ENCODE measurements around the gene MED23.

Gene MED23

GRCh38 chr6:131638013-131638412 is 10.0 kb upstream of the MED23 start:
- no peak for DNase-seq

- no peak for DNase-seq
Measured at GRCh38 chr6:131636880-131637792, 9.1 kb upstream of the MED23 start, which contains the start of gene ENPP3. ENPP3 (plus strand) TSS chr6:131637302; CDS start chr6:131637385, 83 bp downstream.

- no peak for DNase-seq
Measured at GRCh38 chr6:131635384-131636340, 7.6 kb upstream of the MED23 start.

GRCh38 chr6:131631625-131632289 is 3.7 kb upstream of the MED23 start:
- DNase-seq, result no peak

- DNase-seq, result no peak
Measured at GRCh38 chr6:131629651-131630050, 1.6 kb upstream of the MED23 start.

GRCh38 chr6:131628726-131629125 is 684 bp upstream of the MED23 start:
- DNase-seq, result no peak

- no peak for DNase-seq
Measured at GRCh38 chr6:131615275-131615674, 12.8 kb downstream of the MED23 start.

GRCh38 chr6:131613296-131613925 is 14.6 kb downstream of the MED23 start:
- DNase-seq, result no peak

- DNase-seq, result no peak
Measured at GRCh38 chr6:131602781-131603312, 25.2 kb downstream of the MED23 start.

- no peak for DNase-seq
Measured at GRCh38 chr6:131600716-131601115, 27.3 kb downstream of the MED23 start.

GRCh38 chr6:131597446-131597845 is 30.6 kb downstream of the MED23 start:
- DNase-seq, result no peak

- DNase-seq, result no peak
Measured at GRCh38 chr6:131594074-131594473, 34.0 kb downstream of the MED23 start.

- no peak for DNase-seq
Measured at GRCh38 chr6:131592935-131593334, 35.1 kb downstream of the MED23 start.

- DNase-seq, result no peak
Measured at GRCh38 chr6:131588643-131589042, 39.4 kb downstream of the MED23 start.

- no peak for DNase-seq
Measured at GRCh38 chr6:131587909-131588308, 40.1 kb downstream of the MED23 start.

GRCh38 chr6:131586543-131586942 is 41.5 kb downstream of the MED23 start:
- no peak for DNase-seq

- no peak for DNase-seq
Measured at GRCh38 chr6:131581523-131581922, 46.5 kb downstream of the MED23 start.

- DNase-seq, result no peak
Measured at GRCh38 chr6:131575834-131576478, 52.1 kb downstream of the MED23 start.

- DNase-seq, result no peak
Measured at GRCh38 chr6:131574686-131575085, 53.4 kb downstream of the MED23 start.

- no peak for DNase-seq
Measured at GRCh38 chr6:131574133-131574532, 53.9 kb downstream of the MED23 start.

- no peak for DNase-seq
Measured at GRCh38 chr6:131572686-131573415, 55.2 kb downstream of the MED23 start, which contains the start of gene ARG1. ARG1 (plus strand) TSS chr6:131573226; CDS start chr6:131573283, 57 bp downstream.
